Glutamatergic neuron (in vitro differentiated cells): Measurements from ENCODE around the gene BCAN. TPM values are rescaled to one million over a fixed set of nuclear protein-coding genes. Genes with fewer than 3 reads are reported as not detected.

ENCODE experiments used
- DNase-seq: peaks from one replicate; pipeline ENCODE4 v3.0.0; 2022
- H3K27ac Mint-ChIP-seq: one replicate; pipeline ENCODE4 v1.8.0; 2020; ENCODE audit warnings: mild to moderate bottlenecking, mixed read lengths, inconsistent platforms; ENCODE audit not compliant: unreplicated experiment
- H3K27me3 Mint-ChIP-seq: one replicate; pipeline ENCODE4 v1.8.0; 2020; ENCODE audit warnings: mild to moderate bottlenecking, moderate library complexity, mixed read lengths, inconsistent platforms; ENCODE audit not compliant: unreplicated experiment
- H3K36me3 Mint-ChIP-seq: one replicate; pipeline ENCODE4 v1.8.0; 2020; ENCODE audit warnings: mild to moderate bottlenecking, mixed read lengths, inconsistent platforms; ENCODE audit not compliant: unreplicated experiment
- H3K4me1 Mint-ChIP-seq: one replicate; pipeline ENCODE4 v1.8.0; 2020; ENCODE audit warnings: mild to moderate bottlenecking, low read depth, mixed read lengths, inconsistent platforms; ENCODE audit not compliant: unreplicated experiment
- H3K4me3 Mint-ChIP-seq: one replicate; pipeline ENCODE4 v1.8.0; 2020; ENCODE audit warnings: mild to moderate bottlenecking, mixed read lengths, inconsistent platforms; ENCODE audit not compliant: unreplicated experiment
- H3K9me3 Mint-ChIP-seq: one replicate; pipeline ENCODE4 v1.8.0; 2020; ENCODE audit warnings: mild to moderate bottlenecking, moderate library complexity, mixed read lengths, inconsistent platforms; ENCODE audit not compliant: unreplicated experiment
- total RNA-seq: library from RNA; stranded (reverse); fragmentation: NEBNext Ultra II Directional; extraction: Animal tissue kit (Norgen Biotek cat#: 25700); gene quantifications from one replicate; pipeline ENCODE4 v1.2.1, GENCODE V29; 2021; ENCODE audit not compliant: unreplicated experiment
- TF ChIP-seq, protein P1 (sequence below): fragments of 200-600 bp; sonication (generic); IDR thresholded peaks from one replicate; pipeline ENCODE4 v1.5.0; 2021; ENCODE audit not compliant: partially characterized antibody, unreplicated experiment

The BCAN gene
- total RNA-seq, 1 donor from 2014 or later: 10.3 TPM

- H3K36me3 Mint-ChIP-seq: no peaks in the 10 kb centered on the region
- TF ChIP-seq, protein P1, sequence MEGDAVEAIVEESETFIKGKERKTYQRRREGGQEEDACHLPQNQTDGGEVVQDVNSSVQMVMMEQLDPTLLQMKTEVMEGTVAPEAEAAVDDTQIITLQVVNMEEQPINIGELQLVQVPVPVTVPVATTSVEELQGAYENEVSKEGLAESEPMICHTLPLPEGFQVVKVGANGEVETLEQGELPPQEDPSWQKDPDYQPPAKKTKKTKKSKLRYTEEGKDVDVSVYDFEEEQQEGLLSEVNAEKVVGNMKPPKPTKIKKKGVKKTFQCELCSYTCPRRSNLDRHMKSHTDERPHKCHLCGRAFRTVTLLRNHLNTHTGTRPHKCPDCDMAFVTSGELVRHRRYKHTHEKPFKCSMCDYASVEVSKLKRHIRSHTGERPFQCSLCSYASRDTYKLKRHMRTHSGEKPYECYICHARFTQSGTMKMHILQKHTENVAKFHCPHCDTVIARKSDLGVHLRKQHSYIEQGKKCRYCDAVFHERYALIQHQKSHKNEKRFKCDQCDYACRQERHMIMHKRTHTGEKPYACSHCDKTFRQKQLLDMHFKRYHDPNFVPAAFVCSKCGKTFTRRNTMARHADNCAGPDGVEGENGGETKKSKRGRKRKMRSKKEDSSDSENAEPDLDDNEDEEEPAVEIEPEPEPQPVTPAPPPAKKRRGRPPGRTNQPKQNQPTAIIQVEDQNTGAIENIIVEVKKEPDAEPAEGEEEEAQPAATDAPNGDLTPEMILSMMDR: peak; percentile 88
- peak; percentile 80 for DNase-seq
- no peak overlapping the region for H3K27ac Mint-ChIP-seq
- peaks cover 51% of the 10 kb centered on the region for H3K4me1 Mint-ChIP-seq
- peak overlapping the region; percentile 81 for H3K4me3 Mint-ChIP-seq
- H3K27me3 Mint-ChIP-seq: peaks cover 22% of the 10 kb centered on the region
- H3K9me3 Mint-ChIP-seq: peaks cover 15% of the 10 kb centered on the region
These were observed 15.2 kb downstream of the BCAN start for GRCh38 chr1:156656806-156657740.

- TF ChIP-seq, protein P1: no peak
- H3K4me3 Mint-ChIP-seq: no peak overlapping the region
- peaks cover 21% of the 10 kb centered on the region for H3K27me3 Mint-ChIP-seq
- H3K9me3 Mint-ChIP-seq: peaks cover 14% of the 10 kb centered on the region
- DNase-seq: no peak
- no peaks in the 10 kb centered on the region for H3K36me3 Mint-ChIP-seq
- H3K4me1 Mint-ChIP-seq: peaks cover 53% of the 10 kb centered on the region
- peak overlapping the region; percentile 52 for H3K27ac Mint-ChIP-seq
These were observed 15.9 kb downstream of the BCAN start for GRCh38 chr1:156657741-156658319.

GRCh38 chr1:156658496-156658895 is 16.6 kb downstream of the BCAN start:
- no peak for DNase-seq
- H3K9me3 Mint-ChIP-seq: peaks cover 12% of the 10 kb centered on the region
- H3K36me3 Mint-ChIP-seq: no peaks in the 10 kb centered on the region
- TF ChIP-seq, protein P1: no peak
- H3K27ac Mint-ChIP-seq: no peak overlapping the region
- peaks cover 19% of the 10 kb centered on the region for H3K27me3 Mint-ChIP-seq
- peaks cover 53% of the 10 kb centered on the region for H3K4me1 Mint-ChIP-seq
- H3K4me3 Mint-ChIP-seq: no peak overlapping the region

DNA sequence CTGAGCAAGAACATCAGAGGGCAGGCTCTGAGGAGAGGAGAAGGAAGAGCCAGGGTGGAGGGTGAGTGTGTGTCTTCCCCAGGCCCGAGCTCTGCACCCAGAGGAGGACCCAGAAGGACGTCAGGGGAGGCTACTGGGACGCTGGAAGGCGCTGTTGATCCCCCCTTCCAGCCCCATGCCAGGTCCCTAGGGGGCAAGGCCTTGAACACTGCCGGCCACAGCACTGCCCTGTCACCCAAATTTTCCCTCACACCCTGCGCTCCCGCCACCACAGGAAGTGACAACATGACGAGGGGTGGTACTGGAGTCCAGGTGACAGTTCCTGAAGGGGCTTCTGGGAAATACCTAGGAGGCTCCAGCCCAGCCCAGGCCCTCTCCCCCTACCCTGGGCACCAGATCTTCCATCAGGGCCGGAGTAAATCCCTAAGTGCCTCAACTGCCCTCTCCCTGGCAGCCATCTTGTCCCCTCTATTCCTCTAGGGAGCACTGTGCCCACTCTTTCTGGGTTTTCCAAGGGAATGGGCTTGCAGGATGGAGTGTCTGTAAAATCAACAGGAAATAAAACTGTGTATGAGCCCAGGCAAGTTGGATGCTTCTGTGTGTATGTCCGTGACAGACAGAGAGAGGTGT is 17.1 kb downstream of the BCAN start:
- Mint-ChIP-seq H3K36me3 (no peaks in the 10 kb centered on the region), H3K27me3 (peaks cover 19% of the 10 kb centered on the region), H3K9me3 (peaks cover 12% of the 10 kb centered on the region), H3K27ac (no peak overlapping the region), H3K4me1 (peaks cover 54% of the 10 kb centered on the region), H3K4me3 (peak overlapping the region; percentile 75)
- DNase-seq: no peak
- TF ChIP-seq, protein P1: no peak
